ENCODE measurements around the gene DLG2.

DLG2 gene

DNA sequence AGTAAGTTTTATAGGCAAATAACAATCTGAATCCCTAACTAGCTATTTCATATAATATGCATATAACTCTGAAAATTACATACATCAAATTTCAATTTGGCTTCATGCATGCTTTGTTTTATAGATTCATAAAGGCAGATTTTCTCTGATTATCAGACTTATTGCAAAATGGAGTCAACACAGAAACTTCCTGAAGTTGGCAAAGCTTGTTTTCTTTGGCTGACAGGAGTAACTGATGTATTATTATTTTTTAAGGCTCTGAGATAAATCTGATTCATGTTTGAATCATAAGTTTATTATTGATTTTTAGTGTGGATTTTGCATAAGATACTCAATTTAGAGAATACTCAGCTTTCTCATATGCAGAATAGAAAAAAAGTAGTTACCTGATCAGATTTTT is 1984.6 kb downstream of the DLG2 start:
- Histone ChIP-seq H3K27me3 (replicated peaks; ENCODE audit: insufficient read depth, low read length) (no peaks in the 10 kb centered on the region), H3K79me2 (ENCODE audit: low read length) (no peaks in the 10 kb centered on the region), H2AFZ (ENCODE audit: low read length) (no peak overlapping the region), H3F3A (ENCODE audit: insufficient read depth, low read length) (peaks cover 3% of the 10 kb centered on the region; the same call in 1 of the 2 replicates), H3K9me3 (replicated peaks; ENCODE audit: insufficient read depth, low read length) (no peaks in the 10 kb centered on the region), H4K20me1 (ENCODE audit: insufficient read depth, low read length) (no peaks in the 10 kb centered on the region), H3K4me1 (ENCODE audit: low read length) (0 out of 2 replicates have a peak, but pooled peaks cover 4% of the 10 kb centered on the region), H3K36me3 (replicated peaks; ENCODE audit: insufficient read depth, low read length) (no peaks in the 10 kb centered on the region), H3K9me2 (replicated peaks; ENCODE audit: insufficient read depth, low read length) (no peaks in the 10 kb centered on the region), H3K4me2 (ENCODE audit: low read depth, low read length) (no peak overlapping the region), H3K27ac (ENCODE audit: low read length) (no peak overlapping the region), H3K4me3 (ENCODE audit: low read length) (no peak overlapping the region), H3K9ac (ENCODE audit: low read length) (no peak overlapping the region)
- no peak for DNase-seq
- TF ChIP-seq, protein P1, sequence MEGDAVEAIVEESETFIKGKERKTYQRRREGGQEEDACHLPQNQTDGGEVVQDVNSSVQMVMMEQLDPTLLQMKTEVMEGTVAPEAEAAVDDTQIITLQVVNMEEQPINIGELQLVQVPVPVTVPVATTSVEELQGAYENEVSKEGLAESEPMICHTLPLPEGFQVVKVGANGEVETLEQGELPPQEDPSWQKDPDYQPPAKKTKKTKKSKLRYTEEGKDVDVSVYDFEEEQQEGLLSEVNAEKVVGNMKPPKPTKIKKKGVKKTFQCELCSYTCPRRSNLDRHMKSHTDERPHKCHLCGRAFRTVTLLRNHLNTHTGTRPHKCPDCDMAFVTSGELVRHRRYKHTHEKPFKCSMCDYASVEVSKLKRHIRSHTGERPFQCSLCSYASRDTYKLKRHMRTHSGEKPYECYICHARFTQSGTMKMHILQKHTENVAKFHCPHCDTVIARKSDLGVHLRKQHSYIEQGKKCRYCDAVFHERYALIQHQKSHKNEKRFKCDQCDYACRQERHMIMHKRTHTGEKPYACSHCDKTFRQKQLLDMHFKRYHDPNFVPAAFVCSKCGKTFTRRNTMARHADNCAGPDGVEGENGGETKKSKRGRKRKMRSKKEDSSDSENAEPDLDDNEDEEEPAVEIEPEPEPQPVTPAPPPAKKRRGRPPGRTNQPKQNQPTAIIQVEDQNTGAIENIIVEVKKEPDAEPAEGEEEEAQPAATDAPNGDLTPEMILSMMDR (IDR thresholded peaks at IDR 0.05; ENCODE audit: low read length), result no peak
- no peak for TF ChIP-seq EZH2 (optimal IDR thresholded peaks at IDR 0.05; ENCODE audit: low read depth, low read length)
- TF ChIP-seq EZH2phosphoT487 (IDR thresholded peaks at IDR 0.05; ENCODE audit: low read length), result no peak

DNA sequence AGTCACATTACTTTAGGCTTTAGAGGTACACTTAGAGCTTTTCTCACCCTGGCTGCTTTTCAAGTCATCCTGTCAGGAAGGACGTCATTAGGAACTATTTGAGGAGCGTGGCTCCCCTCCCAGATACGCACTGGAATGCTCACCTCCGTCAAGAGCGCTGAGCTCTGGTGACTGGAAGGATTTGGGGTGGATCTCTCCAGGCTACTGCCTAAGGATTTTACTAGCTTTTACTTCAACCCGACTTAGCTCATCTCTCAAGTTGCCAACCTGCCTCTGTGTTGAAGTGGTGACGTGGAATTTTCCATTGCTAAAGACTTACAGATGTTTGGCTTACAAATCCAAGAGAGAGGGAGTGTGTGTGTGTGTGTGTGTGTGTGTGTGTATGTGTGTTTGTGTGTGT is 1985.6 kb downstream of the DLG2 start:
- Histone ChIP-seq H3K9ac (ENCODE audit: low read length) (no peak overlapping the region), H2AFZ (ENCODE audit: low read length) (no peak overlapping the region), H3K27me3 (replicated peaks; ENCODE audit: insufficient read depth, low read length) (no peaks in the 10 kb centered on the region), H3K4me1 (ENCODE audit: low read length) (0 out of 2 replicates have a peak, but pooled peaks cover 4% of the 10 kb centered on the region), H3K9me3 (replicated peaks; ENCODE audit: insufficient read depth, low read length) (no peaks in the 10 kb centered on the region), H3K36me3 (replicated peaks; ENCODE audit: insufficient read depth, low read length) (no peaks in the 10 kb centered on the region), H3K4me2 (ENCODE audit: low read depth, low read length) (no peak overlapping the region), H4K20me1 (ENCODE audit: insufficient read depth, low read length) (no peaks in the 10 kb centered on the region), H3K9me2 (replicated peaks; ENCODE audit: insufficient read depth, low read length) (no peaks in the 10 kb centered on the region), H3K27ac (ENCODE audit: low read length) (no peak overlapping the region), H3K4me3 (ENCODE audit: low read length) (no peak overlapping the region), H3F3A (ENCODE audit: insufficient read depth, low read length) (peaks cover 3% of the 10 kb centered on the region; the same call in 1 of the 2 replicates), H3K79me2 (ENCODE audit: low read length) (no peaks in the 10 kb centered on the region)
- TF ChIP-seq, protein P1 (IDR thresholded peaks at IDR 0.05; ENCODE audit: low read length), result no peak
- no peak for TF ChIP-seq EZH2 (optimal IDR thresholded peaks at IDR 0.05; ENCODE audit: low read depth, low read length)
- no peak for DNase-seq

DNA sequence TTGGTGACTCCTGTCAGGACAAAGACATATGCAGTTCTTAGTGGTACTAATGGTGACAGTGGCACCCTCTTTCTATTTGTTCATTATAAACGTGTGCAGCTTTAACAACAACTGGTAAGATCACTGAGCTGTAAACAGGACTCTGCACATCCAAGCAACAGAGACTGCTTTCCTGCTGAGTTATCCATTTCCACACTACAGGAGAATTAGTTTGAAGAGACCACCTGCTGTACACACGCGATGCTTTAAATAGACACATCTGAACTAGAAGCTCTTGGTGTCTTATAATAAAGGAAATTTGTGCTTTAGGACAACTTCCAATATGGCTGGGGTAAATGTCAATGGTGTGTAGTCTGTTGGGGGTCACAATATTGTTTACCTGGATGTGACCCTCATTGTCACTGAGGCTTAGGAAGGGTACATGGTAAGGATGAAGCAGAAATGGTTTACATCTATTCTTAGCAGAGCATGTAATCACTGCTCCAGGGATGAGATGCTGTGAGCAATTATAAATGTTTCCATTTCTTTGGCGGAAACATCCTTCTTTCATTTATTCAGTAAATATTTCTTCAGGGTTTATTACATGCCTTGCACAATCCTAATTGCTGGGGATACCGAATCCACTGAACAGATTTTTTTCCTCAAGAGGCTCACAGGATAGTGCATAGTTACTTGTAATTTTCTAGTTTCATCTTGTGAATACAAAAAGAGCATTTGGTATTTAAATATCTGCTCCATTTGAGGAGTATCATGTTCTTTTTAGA is 1987.0 kb downstream of the DLG2 start:
- H3F3A ChIP-seq (ENCODE audit: insufficient read depth, low read length), result peaks cover 3% of the 10 kb centered on the region; the same call in 1 of the 2 replicates
- no peak for DNase-seq
- H3K27me3 ChIP-seq (replicated peaks; ENCODE audit: insufficient read depth, low read length), result no peaks in the 10 kb centered on the region
- H3K79me2 ChIP-seq (ENCODE audit: low read length), result no peaks in the 10 kb centered on the region
- no peak overlapping the region for H3K27ac ChIP-seq (ENCODE audit: low read length)
- H3K36me3 ChIP-seq (replicated peaks; ENCODE audit: insufficient read depth, low read length), result no peaks in the 10 kb centered on the region
- H3K9me3 ChIP-seq (replicated peaks; ENCODE audit: insufficient read depth, low read length), result no peaks in the 10 kb centered on the region
- H3K4me3 ChIP-seq (ENCODE audit: low read length), result no peak overlapping the region
- TF ChIP-seq EZH2 (optimal IDR thresholded peaks at IDR 0.05; ENCODE audit: low read depth, low read length), result no peak
- TF ChIP-seq, protein P1 (IDR thresholded peaks at IDR 0.05; ENCODE audit: low read length), result no peak
- no peak for TF ChIP-seq EZH2phosphoT487 (IDR thresholded peaks at IDR 0.05; ENCODE audit: low read length)
- 0 out of 2 replicates have a peak, but pooled peaks cover 4% of the 10 kb centered on the region for H3K4me1 ChIP-seq (ENCODE audit: low read length)
- H3K4me2 ChIP-seq (ENCODE audit: low read depth, low read length), result no peak overlapping the region
- no peak overlapping the region for H2AFZ ChIP-seq (ENCODE audit: low read length)
- H3K9me2 ChIP-seq (replicated peaks; ENCODE audit: insufficient read depth, low read length), result no peaks in the 10 kb centered on the region
- no peak overlapping the region for H3K9ac ChIP-seq (ENCODE audit: low read length)
- H4K20me1 ChIP-seq (ENCODE audit: insufficient read depth, low read length), result no peaks in the 10 kb centered on the region

All from MM.1S (cell line).